GM12872 (cell line): Measurements from ENCODE around the gene GSS.

Experiments
- CTCF ChIP-seq: IDR thresholded peaks from 3 replicates; pipeline ENCODE4 v1.5.1; 2011; ENCODE audit warnings: low read depth, mild to moderate bottlenecking, low read length, moderate library complexity; ENCODE audit not compliant: insufficient read depth

GSS gene

GRCh38 chr20:34947336-34947735, 8.3 kb downstream of the GSS start:
- TF ChIP-seq CTCF: no peak

DNA sequence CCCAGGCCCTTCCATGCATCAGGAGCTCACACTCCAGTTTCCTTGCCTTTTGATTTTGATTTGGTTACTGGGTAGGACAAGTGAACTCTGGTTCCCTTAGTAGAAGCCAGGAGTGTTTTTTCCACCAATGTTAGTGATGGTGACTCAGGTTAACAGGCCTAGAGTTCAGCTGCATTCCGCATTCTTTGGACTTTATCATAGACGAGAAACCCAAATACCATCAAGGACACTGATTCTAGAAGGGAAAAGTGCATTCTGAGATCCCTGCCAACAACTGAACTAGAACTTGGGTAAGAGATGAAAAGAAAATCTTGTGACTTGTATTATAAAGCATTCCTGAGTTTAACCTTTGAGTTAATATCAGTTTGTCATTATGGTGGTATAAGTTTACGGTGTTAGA, 8.9 kb downstream of the GSS start:
- no peak for TF ChIP-seq CTCF

DNA sequence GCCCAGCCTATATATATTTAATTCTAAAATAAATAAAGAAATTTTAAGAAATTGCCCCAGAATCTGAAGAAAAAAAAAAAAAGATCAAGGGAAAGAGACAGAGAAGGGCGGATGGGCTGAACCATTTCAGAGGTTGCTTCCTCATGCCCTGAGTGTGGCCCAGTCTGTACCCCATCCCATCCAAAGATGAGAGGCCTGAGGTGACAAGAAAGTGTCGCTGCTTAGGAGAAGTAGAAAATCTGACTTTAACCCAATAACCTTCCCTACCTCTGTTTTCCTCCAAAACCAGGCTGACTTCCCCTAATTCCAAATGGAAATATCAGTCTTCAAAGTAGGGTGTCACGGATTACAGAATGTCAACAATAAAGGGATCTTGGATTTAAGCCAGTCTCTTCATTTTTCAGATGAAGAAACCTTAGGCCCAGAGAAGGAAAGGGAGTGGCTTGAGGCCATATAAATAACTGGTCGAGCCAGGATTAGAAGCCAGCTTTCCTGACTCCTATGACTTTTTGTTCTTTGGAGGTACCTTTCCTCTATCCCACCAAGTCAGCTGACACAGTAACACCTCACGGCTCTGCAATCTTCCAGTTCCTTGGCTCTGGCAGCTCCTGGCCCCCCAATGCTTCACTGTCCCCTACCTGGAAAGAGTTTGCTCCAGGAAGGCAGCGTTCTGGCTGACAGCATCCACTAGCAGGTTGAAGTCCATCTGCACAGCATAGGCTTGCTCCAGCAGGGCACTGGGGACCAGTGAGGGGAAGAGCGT, 10.1 kb downstream of the GSS start:
- TF ChIP-seq CTCF: no peak

- TF ChIP-seq CTCF: no peak
These were observed 11.6 kb downstream of the GSS start for GRCh38 chr20:34943808-34944567.

GRCh38 chr20:34942301-34942700, 13.3 kb downstream of the GSS start:
- no peak for TF ChIP-seq CTCF

DNA sequence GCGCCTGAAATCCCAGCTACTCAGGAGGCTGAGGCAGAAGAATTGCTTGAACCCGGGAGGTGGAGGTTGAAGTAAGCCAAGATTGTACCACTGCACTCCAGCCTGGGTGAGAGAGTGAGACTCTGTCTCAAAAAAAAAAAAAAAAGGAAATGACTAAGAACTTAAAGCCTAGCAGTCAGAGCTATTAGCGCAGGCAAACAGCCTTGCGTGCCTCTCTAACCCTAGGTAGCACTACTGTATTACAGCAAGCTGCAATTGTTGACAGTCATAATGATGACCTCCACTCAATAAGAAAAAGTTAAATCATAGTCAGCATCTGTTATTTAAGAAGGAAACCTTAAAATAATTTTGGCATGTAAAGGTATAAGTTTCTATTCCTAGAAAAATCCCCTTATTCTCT, 14.4 kb downstream of the GSS start:
- TF ChIP-seq CTCF: no peak

DNA sequence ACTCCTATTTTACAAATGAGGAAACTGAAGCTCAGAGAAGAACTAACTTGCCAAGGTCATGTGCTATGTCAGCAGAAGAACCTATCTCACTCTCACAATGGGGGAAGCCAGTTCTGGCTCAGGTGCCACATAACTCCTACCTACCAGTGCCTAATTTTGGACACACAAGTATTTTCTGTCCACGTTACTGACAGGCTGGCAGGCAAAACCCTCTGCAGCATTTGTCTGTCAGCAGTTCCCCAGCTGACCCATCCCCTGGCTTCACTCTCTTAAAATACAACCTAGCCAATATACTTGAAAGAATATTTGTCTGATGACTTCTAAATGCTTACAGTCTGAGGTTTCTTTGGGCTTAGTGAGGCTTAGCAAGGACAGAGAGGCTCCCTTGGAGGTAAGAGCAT, 15.5 kb downstream of the GSS start:
- TF ChIP-seq CTCF: no peak
